ENCODE results near the gene PARS2. TPM values are rescaled to one million over a fixed set of nuclear protein-coding genes. Genes with fewer than 3 reads are reported as not detected.
A peak's percentile ranks its signal among the peaks of the same experiment; 100 is the strongest.

PARS2 gene
- total and polyA plus RNA-seq, 10 donors = 0.96 to 3.8 (median 3.1) TPM

GRCh38 chr1:54806931-54807611 lies 42.7 kb upstream of the PARS2 start:
- Histone ChIP-seq H3K27me3 (replicated peaks in 1 of 7) (peaks cover 0 to under 1% (median 0%) of the 10 kb centered on the region in 7 donors), H3K4me1 (peaks cover 0 to 19% (median 7%) of the 10 kb centered on the region in 6 donors), H3K4me3 (no peak overlapping the region), H3K36me3 (no peaks in the 10 kb centered on the region), H3K27ac (peak overlapping the region in 3 of 8 donors; percentile 26 to 35 (median 30)), H3K9me3 (no peaks in the 10 kb centered on the region)
- no peak for DNase-seq
- intact Hi-C loops (cut with DNase I; ENCODE audit: low total_unique reads) = loop anchor here (10.0 kb wide), 2 partner anchors 312 to 742 kb away; no protein-coding TSS in a partner anchor
- WGBS, 5 donors = 69 to 82% (median 75%) methylated on average over 11 of the region's 11 CpGs
- TF ChIP-seq POLR2A (IDR thresholded peaks at IDR 0.05) (no peak), POLR2AphosphoS5 (IDR thresholded peaks at IDR 0.05) (peak in 1 of 3 donors; percentile 15)

GRCh38 chr1:54805981-54806381 lies 41.7 kb upstream of the PARS2 start:
- no peak for TF ChIP-seq POLR2A (IDR thresholded peaks at IDR 0.05)
- no peak for TF ChIP-seq POLR2AphosphoS5 (IDR thresholded peaks at IDR 0.05)
- no peak for TF ChIP-seq CTCF (IDR thresholded peaks at IDR 0.05 in 8 of 11, conservative IDR thresholded peaks at IDR 0.05 in 3 of 11)
- no peak for DNase-seq
- no peak overlapping the region for H3K4me3 ChIP-seq
- H3K27me3 ChIP-seq (replicated peaks in 1 of 7) = peaks cover 0 to 12% (median 6%) of the 10 kb centered on the region in 7 donors
- no peaks in the 10 kb centered on the region for H3K9me3 ChIP-seq
- H3K36me3 ChIP-seq = no peaks in the 10 kb centered on the region
- peaks cover 6 to 30% (median 17%) of the 10 kb centered on the region in 6 donors for H3K4me1 ChIP-seq
- 78 to 94% (median 90%) methylated on average over 19 to 35 of the region's 35 CpGs for WGBS, 5 donors
- H3K27ac ChIP-seq = no peak overlapping the region
- intact Hi-C loops (cut with DNase I; ENCODE audit: low total_unique reads) = loop anchor here (10.0 kb wide), 2 partner anchors 311 to 741 kb away; no protein-coding TSS in a partner anchor

GRCh38 chr1:54805466-54805865 lies 41.1 kb upstream of the PARS2 start:
- Histone ChIP-seq H3K4me1 (peaks cover 6 to 33% (median 22%) of the 10 kb centered on the region in 6 donors), H3K4me3 (no peak overlapping the region), H3K27me3 (replicated peaks in 1 of 7) (peaks cover 0 to 17% (median 11%) of the 10 kb centered on the region in 7 donors), H3K27ac (no peak overlapping the region), H3K36me3 (no peaks in the 10 kb centered on the region), H3K9me3 (no peaks in the 10 kb centered on the region)
- intact Hi-C loops (cut with DNase I; ENCODE audit: low total_unique reads) = loop anchor here (10.0 kb wide), 2 partner anchors 311 to 741 kb away; no protein-coding TSS in a partner anchor
- no peak for TF ChIP-seq CTCF (IDR thresholded peaks at IDR 0.05 in 8 of 11, conservative IDR thresholded peaks at IDR 0.05 in 3 of 11)
- TF ChIP-seq POLR2AphosphoS5 (IDR thresholded peaks at IDR 0.05) = no peak
- no peak for TF ChIP-seq POLR2A (IDR thresholded peaks at IDR 0.05)
- no peak for DNase-seq
- 93 to 98% (median 96%) methylated on average over 3 of the region's 3 CpGs for WGBS, 5 donors

- peaks cover 9 to 39% (median 29%) of the 10 kb centered on the region in 6 donors for H3K4me1 ChIP-seq
- DNase-seq = no peak
- WGBS, 5 donors = 41 to 85% (median 69%) methylated on average over 3 to 6 of the region's 6 CpGs
- peaks cover 0 to 22% (median 15%) of the 10 kb centered on the region in 7 donors for H3K27me3 ChIP-seq (replicated peaks in 1 of 7)
- H3K4me3 ChIP-seq = no peak overlapping the region
- intact Hi-C loops (cut with DNase I; ENCODE audit: low total_unique reads) = loop anchor here (10.0 kb wide), 2 partner anchors 310 to 740 kb away; no protein-coding TSS in a partner anchor
- no peaks in the 10 kb centered on the region for H3K36me3 ChIP-seq
- H3K9me3 ChIP-seq = no peaks in the 10 kb centered on the region
- peak overlapping the region in 1 of 8 donors; percentile 43 for H3K27ac ChIP-seq
- TF ChIP-seq CTCF (IDR thresholded peaks at IDR 0.05 in 8 of 11, conservative IDR thresholded peaks at IDR 0.05 in 3 of 11) = no peak
- TF ChIP-seq POLR2AphosphoS5 (IDR thresholded peaks at IDR 0.05) = no peak
- TF ChIP-seq POLR2A (IDR thresholded peaks at IDR 0.05) = no peak
Observed at GRCh38 chr1:54804471-54805132, 40.3 kb upstream of the PARS2 start.
